Keratinocyte (primary cell): ENCODE results near the gene SAMHD1. TPM values are rescaled to one million over a fixed set of nuclear protein-coding genes. Genes with fewer than 3 reads are reported as not detected.

Experiments used
- DNase-seq: peaks from one replicate; pipeline ENCODE4 v3.0.0-alpha.2; 2011; ENCODE audit warnings: low read depth, missing footprints, low spot score
- FAIRE-seq: peaks from 2 replicates; lab custom pipeline; 2011; peaks lifted over from hg19 to GRCh38; lab: Jason Lieb, UNC
- H2AFZ ChIP-seq: 2 replicates; pipeline ENCODE4 v1.6.0; 2012; ENCODE audit warnings: low read length, control low read depth, inconsistent platforms; ENCODE audit not compliant: control insufficient read depth
- H3K27ac ChIP-seq: 2 replicates; pipeline ENCODE4 v1.5.1; 2011; ENCODE audit warnings: low read length; ENCODE audit not compliant: control insufficient read depth, insufficient read depth
- H3K27me3 ChIP-seq: 3 replicates; pipeline ENCODE4 v1.6.0; 2011; ENCODE audit warnings: low read length; ENCODE audit not compliant: control insufficient read depth, insufficient read depth; ENCODE audit errors: extremely low read depth
- H3K36me3 ChIP-seq, 2 experiments: 2 replicates in 1 of 2; 3 replicates in 1 of 2; pipeline ENCODE4 v1.5.1; 2011; ENCODE audit warnings: low read length in 2 of 2, mild to moderate bottlenecking in 1 of 2; ENCODE audit not compliant: control insufficient read depth in 2 of 2, insufficient read depth in 2 of 2; ENCODE audit errors: extremely low read depth in 1 of 2
- H3K4me1 ChIP-seq: 3 replicates; pipeline ENCODE4 v1.5.1; 2011; ENCODE audit warnings: low read length; ENCODE audit not compliant: control insufficient read depth, insufficient read depth; ENCODE audit errors: extremely low read depth
- H3K4me2 ChIP-seq: 3 replicates; pipeline ENCODE4 v1.6.0; 2011; ENCODE audit warnings: low read depth, low read length; ENCODE audit not compliant: control insufficient read depth, insufficient read depth; ENCODE audit errors: extremely low read depth
- H3K4me3 ChIP-seq, 3 experiments: fragments of 200-600 bp in 1 of 3; sonication (generic) in 1 of 3; 2 replicates in 2 of 3; 3 replicates in 1 of 3; pipeline ENCODE4 v1.5.1; 2011 to 2016; ENCODE audit warnings: low read length in 3 of 3, mild to moderate bottlenecking in 3 of 3, control low read depth in 2 of 3, inconsistent platforms in 1 of 3, low read depth in 1 of 3, mixed read lengths in 1 of 3, mixed run types in 1 of 3, moderate library complexity in 1 of 3; ENCODE audit not compliant: control insufficient read depth in 2 of 3, insufficient read depth in 2 of 3; ENCODE audit errors: extremely low read depth in 1 of 3
- H3K79me2 ChIP-seq: 2 replicates; pipeline ENCODE4 v1.6.0; 2012; ENCODE audit warnings: low read length; ENCODE audit not compliant: control insufficient read depth, insufficient read depth
- H3K9ac ChIP-seq: 3 replicates; pipeline ENCODE4 v1.6.0; 2011; ENCODE audit warnings: low read length; ENCODE audit not compliant: control insufficient read depth, insufficient read depth; ENCODE audit errors: extremely low read depth
- H3K9me1 ChIP-seq: 3 replicates; pipeline ENCODE4 v1.6.0; 2011; ENCODE audit warnings: low read length; ENCODE audit not compliant: control insufficient read depth, insufficient read depth; ENCODE audit errors: extremely low read depth
- H3K9me3 ChIP-seq: 2 replicates; pipeline ENCODE4 v1.5.1; 2012; ENCODE audit warnings: low read depth, low read length; ENCODE audit not compliant: control insufficient read depth
- H4K20me1 ChIP-seq: 3 replicates; pipeline ENCODE4 v1.6.0; 2011; ENCODE audit warnings: low read length; ENCODE audit not compliant: control insufficient read depth, insufficient read depth; ENCODE audit errors: extremely low read depth
- CTCF ChIP-seq, 3 experiments: IDR thresholded peaks in 1 of 3; conservative IDR thresholded peaks in 1 of 3; optimal IDR thresholded peaks in 1 of 3; 2 replicates in 2 of 3; 3 replicates in 1 of 3; pipeline versions ENCODE3 to v1.5.1; 2011; ENCODE audit warnings: low read length in 3 of 3, mild to moderate bottlenecking in 3 of 3, moderate library complexity in 2 of 3, control low read depth in 1 of 3, inconsistent platforms in 1 of 3; ENCODE audit not compliant: insufficient read depth in 2 of 3; ENCODE audit errors: extremely low read depth in 1 of 3
- EZH2 ChIP-seq: IDR thresholded peaks from one replicate; pipeline ENCODE4 v1.6.1; 2012; ENCODE audit warnings: inconsistent platforms, mild to moderate bottlenecking, low read length, moderate library complexity
- dilution Hi-C: fragments of 300-500 bp; cut with MboI; formaldehyde crosslinking; loops from one replicate; pipeline ENCODE4 v1.7.0; 2020; ENCODE audit warnings: low sequenced_read_pairs; ENCODE audit not compliant: extremely low pct_ligation_motif_present
- polyA plus RNA-seq, 5 experiments: library from polyadenylated mRNA; depleted of rRNA in 3 of 5; stranded (reverse) in 3 of 5; stranded (forward) in 1 of 5; unstranded in 1 of 5; fragments of >200 nt; gene quantifications; 1 replicate in 1 of 5; 2 replicates in 3 of 5; 3 replicates in 1 of 5; pipeline versions ENCODE4 v1.2.1 to v1.2.3, GENCODE V29; 2011 to 2012; ENCODE audit warnings: missing spikeins in 2 of 5, low read depth in 1 of 5, low replicate concordance in 1 of 5

Gene SAMHD1
- polyA plus RNA-seq, 1 donor (not counting 4 experiments of a cell fraction or from before 2014, with no cell fraction given) = 26.5 TPM

GRCh38 chr20:36904690-36905089 lies 46.8 kb downstream of the SAMHD1 start:
- Histone ChIP-seq H3K9ac (no peak overlapping the region), H3K9me3 (no peaks in the 10 kb centered on the region), H3K79me2 (no peaks in the 10 kb centered on the region), H3K4me3 (no peak overlapping the region), H3K36me3 (peaks cover 0 to 2% of the 10 kb centered on the region in 2 experiments), H3K4me2 (no peak overlapping the region), H3K9me1 (no peaks in the 10 kb centered on the region), H3K4me1 (no peaks in the 10 kb centered on the region), H3K27me3 (no peaks in the 10 kb centered on the region), H4K20me1 (no peaks in the 10 kb centered on the region), H3K27ac (no peak overlapping the region), H2AFZ (no peak overlapping the region)
- FAIRE-seq (no peak), DNase-seq (no peak)
- TF ChIP-seq CTCF (optimal IDR thresholded peaks at IDR 0.05 in 1 of 3, IDR thresholded peaks at IDR 0.05 in 1 of 3, conservative IDR thresholded peaks at IDR 0.05 in 1 of 3; ENCODE audit: extremely low read depth in 1 of 3, insufficient read depth in 2 of 3, low read length in 3 of 3) (no peak), EZH2 (no peak)
- dilution Hi-C loops = no loop called here

GRCh38 chr20:36895036-36895435 lies 56.5 kb downstream of the SAMHD1 start:
- Histone ChIP-seq H3K9me1 (no peaks in the 10 kb centered on the region), H3K36me3 (peaks cover 0 to 3% of the 10 kb centered on the region in 2 experiments), H3K4me2 (no peak overlapping the region), H3K27ac (no peak overlapping the region), H2AFZ (no peak overlapping the region), H4K20me1 (no peaks in the 10 kb centered on the region), H3K9ac (no peak overlapping the region), H3K79me2 (no peaks in the 10 kb centered on the region), H3K9me3 (no peaks in the 10 kb centered on the region), H3K27me3 (no peaks in the 10 kb centered on the region), H3K4me1 (no peaks in the 10 kb centered on the region), H3K4me3 (no peak overlapping the region)
- dilution Hi-C loops = no loop called here
- no peak for FAIRE-seq
- DNase-seq = no peak
- no peak for TF ChIP-seq EZH2
- no peak for TF ChIP-seq CTCF (optimal IDR thresholded peaks at IDR 0.05 in 1 of 3, IDR thresholded peaks at IDR 0.05 in 1 of 3, conservative IDR thresholded peaks at IDR 0.05 in 1 of 3; ENCODE audit: extremely low read depth in 1 of 3, insufficient read depth in 2 of 3, low read length in 3 of 3)
